GM19238 (cell line): ENCODE results near the gene GPBP1.
"Not testable (repeated sequence)": the region's sequence is repeated elsewhere in the genome, so short reads cannot be mapped to it uniquely, and the experiment has no call there.

ENCODE experiments used
- DNase-seq: peaks from one replicate; pipeline ENCODE4 v3.0.0; 2011; ENCODE audit warnings: low spot score; ENCODE audit not compliant: insufficient read length

GPBP1 gene

DNA sequence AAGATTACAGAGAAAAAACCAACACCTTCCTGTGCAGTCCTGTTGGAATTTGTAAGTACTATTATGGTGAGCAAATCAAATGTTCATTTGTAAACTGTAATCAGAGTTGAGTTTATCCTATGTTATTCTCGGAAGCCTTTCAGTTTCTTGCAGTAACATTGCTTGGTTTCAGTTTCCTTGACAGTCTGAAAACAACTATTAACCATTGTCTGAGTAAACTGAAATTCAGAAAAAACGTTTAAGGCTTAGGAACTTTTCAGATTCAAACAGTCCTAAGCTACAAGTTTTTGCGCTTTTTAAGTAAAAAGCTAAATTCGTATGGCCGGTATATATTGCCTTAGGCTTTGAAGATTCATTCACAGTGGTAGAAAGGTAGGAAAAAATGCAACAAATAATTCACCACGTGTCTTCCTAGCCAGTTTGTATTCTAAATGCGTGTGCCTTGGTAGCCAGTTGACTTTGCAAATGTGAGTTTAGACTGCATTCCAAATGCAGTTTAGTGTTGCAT, 2.5 kb downstream of the GPBP1 start:
- DNase-seq = no peak

- DNase-seq = no peak
Observed at GRCh38 chr5:57177479-57178156, 3.8 kb downstream of the GPBP1 start.

GRCh38 chr5:57178238-57178637, 4.4 kb downstream of the GPBP1 start:
- not testable (repeated sequence) for DNase-seq

- DNase-seq = no peak
Observed at GRCh38 chr5:57179262-57180200, 5.7 kb downstream of the GPBP1 start.

- no peak for DNase-seq
Observed at GRCh38 chr5:57181154-57181553, 7.3 kb downstream of the GPBP1 start.

GRCh38 chr5:57184322-57184721, 10.5 kb downstream of the GPBP1 start:
- DNase-seq = no peak

DNA sequence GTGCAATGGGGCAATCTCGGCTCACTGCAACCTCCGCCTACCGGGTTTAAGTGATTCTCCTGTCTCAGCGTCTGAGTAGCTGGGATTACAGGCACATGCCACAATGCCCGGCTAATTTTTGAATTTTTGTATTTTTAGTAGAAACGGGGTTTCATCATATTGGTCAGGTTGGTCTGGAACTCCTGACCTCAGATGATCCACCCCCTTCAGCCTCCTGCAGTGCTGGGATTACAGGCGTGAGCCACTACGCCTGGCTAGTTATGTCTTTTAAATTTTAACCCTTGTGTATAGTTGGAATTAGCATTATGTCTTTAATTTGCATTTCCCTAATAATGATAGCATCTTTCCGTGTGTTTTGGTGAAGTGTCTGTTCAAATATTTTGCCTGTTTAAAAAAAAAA, 11.5 kb downstream of the GPBP1 start:
- DNase-seq = no peak

GRCh38 chr5:57186194-57186593, 12.3 kb downstream of the GPBP1 start:
- DNase-seq = no peak

- DNase-seq = not testable (repeated sequence)
Observed at GRCh38 chr5:57187977-57188376, 14.1 kb downstream of the GPBP1 start.

DNA sequence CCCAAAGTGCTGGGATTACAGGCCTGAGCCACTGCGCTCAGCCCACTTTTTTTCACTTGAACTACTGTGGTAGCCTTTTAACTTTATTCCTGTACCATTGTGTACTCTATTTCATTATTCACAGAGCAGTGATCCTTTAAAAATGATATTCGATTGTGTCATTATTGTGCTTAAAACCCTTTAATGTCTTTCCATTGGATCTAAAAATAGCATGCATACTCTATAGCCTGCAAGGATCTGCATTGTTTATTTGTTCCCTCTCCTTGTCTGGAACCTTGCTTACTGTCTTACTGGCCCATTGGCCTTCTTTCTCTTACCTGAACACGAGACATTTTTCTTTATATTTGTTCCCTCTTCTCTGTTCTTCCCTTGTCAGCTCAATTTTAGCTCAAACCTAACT, 15.7 kb downstream of the GPBP1 start:
- no peak for DNase-seq

DNA sequence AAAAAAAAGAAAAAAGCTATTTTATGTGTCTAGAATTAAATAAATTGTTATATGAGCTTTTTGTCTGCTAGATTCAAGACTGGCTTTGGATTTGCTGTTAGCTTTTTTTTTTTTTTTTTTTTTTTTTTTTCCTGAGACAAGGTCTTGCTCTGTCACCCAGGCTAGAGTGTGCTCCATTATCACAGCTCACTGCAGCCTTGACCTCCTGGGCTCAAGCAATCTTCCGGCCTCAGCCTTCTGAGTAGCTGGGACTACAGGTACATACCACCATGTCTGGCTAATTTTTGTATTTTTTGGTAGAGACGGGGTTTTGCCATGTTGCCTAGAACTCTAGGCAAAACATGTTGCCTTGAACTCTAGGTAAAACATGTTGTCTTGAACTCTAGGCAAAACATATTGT, 16.7 kb downstream of the GPBP1 start:
- DNase-seq = no peak

GRCh38 chr5:57191163-57191562, 17.3 kb downstream of the GPBP1 start:
- DNase-seq = no peak

- no peak for DNase-seq
Observed at GRCh38 chr5:57191986-57192385, 18.1 kb downstream of the GPBP1 start.

DNA sequence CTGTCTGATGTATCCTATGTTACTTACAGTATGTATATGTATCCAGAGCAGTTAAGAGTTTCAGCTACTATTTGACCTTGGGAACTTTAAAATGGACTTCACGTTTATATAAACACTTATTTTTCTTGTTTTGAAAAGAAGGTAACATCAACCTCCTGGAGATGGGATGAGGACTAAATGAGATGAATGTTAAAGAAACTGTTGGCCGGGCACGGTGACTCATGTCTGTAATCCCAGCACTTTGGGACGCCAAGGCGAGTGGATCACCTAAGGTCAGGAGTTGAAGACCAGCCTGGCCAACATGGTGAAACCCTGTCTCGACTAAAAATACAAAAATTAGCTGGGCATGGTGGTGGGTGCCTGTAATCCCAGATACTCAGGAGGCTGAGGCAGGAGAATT, 19.0 kb downstream of the GPBP1 start:
- DNase-seq = not testable (repeated sequence)

DNA sequence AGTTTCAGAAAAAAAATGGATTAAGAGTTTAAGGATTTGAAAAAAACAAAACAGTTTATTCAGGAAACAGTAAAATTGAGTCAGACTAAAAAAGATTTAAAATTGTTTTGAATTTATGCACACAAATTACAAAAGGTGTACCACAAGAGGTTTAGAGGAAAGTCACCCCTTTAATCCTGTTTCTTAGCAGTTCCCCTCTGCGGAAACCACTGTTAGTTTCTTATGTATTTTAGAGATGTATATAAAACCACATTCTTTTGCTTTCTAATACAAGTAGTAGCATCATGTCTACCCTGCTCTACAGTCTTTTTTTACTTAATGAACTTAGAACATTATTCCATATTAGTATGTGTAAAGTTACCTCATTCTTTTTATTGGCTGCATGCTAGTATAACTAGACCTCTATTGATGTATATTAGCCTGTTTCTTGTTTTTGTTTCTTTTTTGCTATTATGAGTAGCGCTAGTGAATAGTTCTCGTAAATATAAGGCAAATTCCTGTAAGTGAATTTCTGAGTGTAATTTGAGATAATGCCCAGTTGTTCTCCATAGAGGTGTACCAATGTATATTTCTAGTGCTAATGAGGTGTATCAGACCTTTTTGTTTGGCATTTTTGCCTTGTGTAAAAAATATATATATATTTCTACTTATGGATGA, 20.0 kb downstream of the GPBP1 start:
- no peak for DNase-seq

GRCh38 chr5:57194653-57195052, 20.8 kb downstream of the GPBP1 start:
- DNase-seq = no peak

GRCh38 chr5:57195060-57195459, 21.2 kb downstream of the GPBP1 start:
- no peak for DNase-seq

GRCh38 chr5:57199866-57200265, 26.0 kb downstream of the GPBP1 start:
- no peak for DNase-seq

DNA sequence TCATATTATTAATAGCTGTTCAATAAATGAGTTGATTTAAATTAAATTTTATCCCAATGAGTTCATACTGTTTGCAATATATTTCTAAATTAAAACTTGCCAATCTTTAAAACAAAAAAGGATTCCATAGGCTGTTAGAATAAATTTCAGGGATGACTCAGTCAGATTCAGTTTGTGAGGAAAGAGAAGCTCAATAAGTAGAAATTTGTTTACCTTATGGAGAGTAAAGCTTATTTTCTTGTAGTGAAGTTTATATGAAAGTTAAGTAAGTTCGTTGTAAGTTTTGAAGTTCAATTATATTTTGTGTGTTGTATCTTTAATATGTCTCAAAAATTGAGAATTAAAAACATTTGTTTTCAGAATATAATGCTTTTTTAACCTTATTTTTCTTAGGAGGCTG, 29.0 kb downstream of the GPBP1 start:
- no peak for DNase-seq

GRCh38 chr5:57207007-57207653, 33.3 kb downstream of the GPBP1 start:
- no peak for DNase-seq

DNA sequence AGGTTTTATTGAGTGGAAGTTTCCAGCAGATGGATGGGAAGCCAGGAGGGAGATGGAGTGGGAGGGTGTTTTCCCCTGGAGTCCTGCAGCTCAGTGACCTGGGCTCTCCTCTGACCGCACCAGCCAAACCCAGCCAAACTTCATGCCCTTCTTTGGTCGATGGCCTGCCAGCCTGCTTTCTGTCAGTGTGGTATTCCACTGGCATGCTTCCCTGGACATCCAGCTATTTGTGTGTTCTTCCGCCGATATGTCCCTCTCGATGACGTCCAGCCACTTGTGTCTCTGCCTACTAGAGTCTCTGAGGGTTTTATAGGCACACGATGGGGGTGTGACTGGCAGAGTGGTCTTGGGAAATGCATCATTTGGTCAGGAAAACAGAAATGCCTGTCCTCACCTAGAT, 33.8 kb downstream of the GPBP1 start:
- no peak for DNase-seq
